ENCODE results near the gene NPR1.

- TF ChIP-seq CTCF (IDR thresholded peaks at IDR 0.05) (no peak), EZH2 (IDR thresholded peaks at IDR 0.05) (no peak), EZH2phosphoT487 (IDR thresholded peaks at IDR 0.05) (no peak)
Measured at GRCh38 chr1:153687346-153688125, 9.0 kb downstream of the NPR1 start.
